H9 (cell line): Measurements from ENCODE around the gene ADM. TPM values are rescaled to one million over a fixed set of nuclear protein-coding genes. Genes with fewer than 3 reads are reported as not detected.
A peak's percentile ranks its signal among the peaks of the same experiment; 100 is the strongest.

ENCODE experiments used
- DNase-seq: peaks from one replicate; pipeline ENCODE4 v3.0.0-alpha.2; 2017
- H2AFZ ChIP-seq: one replicate; pipeline ENCODE4 v1.6.1; 2013; ENCODE audit warnings: mild to moderate bottlenecking, low read length, control low read depth, moderate library complexity
- H2AK5ac ChIP-seq: 2 replicates; pipeline ENCODE4 v1.6.1; 2013; ENCODE audit warnings: low read length, control low read depth, mixed read lengths; ENCODE audit not compliant: insufficient read length
- H2BK120ac ChIP-seq: one replicate; pipeline ENCODE4 v1.6.1; 2013; ENCODE audit warnings: low read depth, mild to moderate bottlenecking, low read length, control low read depth, inconsistent platforms; ENCODE audit not compliant: poor library complexity, severe bottlenecking
- H2BK12ac ChIP-seq: 2 replicates; pipeline ENCODE4 v1.6.1; 2013; ENCODE audit warnings: low read length, control low read depth, mixed read lengths, low read depth; ENCODE audit not compliant: insufficient read length
- H2BK15ac ChIP-seq: 2 replicates; pipeline ENCODE4 v1.6.1; 2013; ENCODE audit warnings: low read depth, low read length, control low read depth
- H2BK20ac ChIP-seq: one replicate; pipeline ENCODE4 v1.6.1; 2013; ENCODE audit warnings: low read depth, mild to moderate bottlenecking, low read length, control low read depth, inconsistent platforms; ENCODE audit not compliant: poor library complexity, severe bottlenecking
- H2BK5ac ChIP-seq: 2 replicates; pipeline ENCODE4 v1.6.1; 2013; ENCODE audit warnings: low read length, control low read depth, mixed read lengths; ENCODE audit not compliant: insufficient read length
- H3K14ac ChIP-seq: 2 replicates; pipeline ENCODE4 v1.6.1; 2013; ENCODE audit warnings: low read length, control low read depth; ENCODE audit not compliant: insufficient read depth
- H3K18ac ChIP-seq: 2 replicates; pipeline ENCODE4 v1.6.1; 2013; ENCODE audit warnings: low read depth, mild to moderate bottlenecking, mixed read lengths, low read length, control low read depth; ENCODE audit not compliant: insufficient read length
- H3K23ac ChIP-seq: 2 replicates; pipeline ENCODE4 v1.6.1; 2013; ENCODE audit warnings: low read length, control low read depth, mixed read lengths, low read depth; ENCODE audit not compliant: insufficient read length
- H3K23me2 ChIP-seq: 2 replicates; pipeline ENCODE4 v1.6.1; 2013; ENCODE audit warnings: low read depth, mild to moderate bottlenecking, mixed read lengths, low read length, control low read depth; ENCODE audit not compliant: insufficient read length, poor library complexity, severe bottlenecking
- H3K27ac ChIP-seq: 2 replicates; pipeline ENCODE4 v1.5.1; 2013; ENCODE audit warnings: low read length, control low read depth, mixed read lengths, low read depth; ENCODE audit not compliant: insufficient read length
- H3K27me3 ChIP-seq: 2 replicates; pipeline ENCODE4 v1.6.1; 2013; ENCODE audit warnings: low read length, control low read depth, inconsistent platforms; ENCODE audit not compliant: insufficient read depth
- H3K4ac ChIP-seq: 2 replicates; pipeline ENCODE4 v1.6.1; 2013; ENCODE audit warnings: low read depth, mild to moderate bottlenecking, control low read depth, inconsistent platforms, low read length, moderate library complexity
- H3K4me1 ChIP-seq: 2 replicates; pipeline ENCODE4 v1.6.1; 2013; ENCODE audit warnings: low read length, control low read depth, inconsistent platforms; ENCODE audit not compliant: insufficient read depth
- H3K4me2 ChIP-seq: 2 replicates; pipeline ENCODE4 v1.6.1; 2013; ENCODE audit warnings: low read length, control low read depth, mixed read lengths; ENCODE audit not compliant: insufficient read length, insufficient read depth
- H3K56ac ChIP-seq: 2 replicates; pipeline ENCODE4 v1.6.1; 2013; ENCODE audit warnings: low read depth, mild to moderate bottlenecking, mixed read lengths, low read length, control low read depth; ENCODE audit not compliant: insufficient read length
- H3K79me1 ChIP-seq: 2 replicates; pipeline ENCODE4 v1.6.1; 2013; ENCODE audit warnings: low read depth, mild to moderate bottlenecking, moderate library complexity, low read length, control low read depth, inconsistent platforms; ENCODE audit not compliant: insufficient read depth, poor library complexity, severe bottlenecking
- H3K79me2 ChIP-seq: 2 replicates; pipeline ENCODE4 v1.6.1; 2013; ENCODE audit warnings: low read length, control low read depth, inconsistent platforms; ENCODE audit not compliant: insufficient read depth
- H3K9ac ChIP-seq: 2 replicates; pipeline ENCODE4 v1.6.1; 2013; ENCODE audit warnings: low read length, control low read depth, mixed read lengths; ENCODE audit not compliant: insufficient read length; ENCODE audit errors: extremely low read depth
- H3K9me3 ChIP-seq: one replicate; pipeline ENCODE4 v1.6.1; 2013; ENCODE audit warnings: low read depth, low read length, inconsistent platforms; ENCODE audit not compliant: control insufficient read depth
- H3T11ph ChIP-seq: one replicate; pipeline ENCODE4 v1.6.1; 2013; ENCODE audit warnings: mild to moderate bottlenecking, low read length, control low read depth, inconsistent platforms
- H4K20me1 ChIP-seq: one replicate; pipeline ENCODE4 v1.6.1; 2013; ENCODE audit not compliant: control insufficient read depth, insufficient read length, insufficient read depth
- H4K5ac ChIP-seq: 2 replicates; pipeline ENCODE4 v1.6.1; 2013; ENCODE audit warnings: low read depth, mild to moderate bottlenecking, mixed read lengths, low read length, control low read depth; ENCODE audit not compliant: insufficient read length
- H4K8ac ChIP-seq: replicated peaks from 2 replicates; pipeline ENCODE4 v1.6.1; 2013; ENCODE audit warnings: low read length, control low read depth, mixed read lengths, low read depth; ENCODE audit not compliant: insufficient read length
- H4K91ac ChIP-seq: 2 replicates; pipeline ENCODE4 v1.6.1; 2013; ENCODE audit warnings: low read depth, mild to moderate bottlenecking, moderate library complexity, mixed read lengths, low read length, control low read depth; ENCODE audit not compliant: insufficient read length
- H3K27ac Mint-ChIP-seq, 3 experiments: 2 replicates in 2 of 3; 3 replicates in 1 of 3; pipeline ENCODE4 v1.8.0; 2020 to 2021; ENCODE audit warnings: mixed read lengths in 3 of 3, mild to moderate bottlenecking in 1 of 3, moderate library complexity in 1 of 3
- H3K27me3 Mint-ChIP-seq: 2 replicates; pipeline ENCODE4 v1.8.0; 2021; ENCODE audit warnings: low read depth, mild to moderate bottlenecking, moderate library complexity, mixed read lengths
- H3K36me3 Mint-ChIP-seq, 3 experiments: 2 replicates in 2 of 3; 3 replicates in 1 of 3; pipeline ENCODE4 v1.8.0; 2020 to 2021; ENCODE audit warnings: low read depth in 3 of 3, mixed read lengths in 3 of 3; ENCODE audit not compliant: insufficient read depth in 1 of 3
- H3K4me1 Mint-ChIP-seq, 2 experiments: 2 replicates each; pipeline ENCODE4 v1.8.0; 2020; ENCODE audit warnings: mixed read lengths in 2 of 2
- H3K4me3 Mint-ChIP-seq, 2 experiments: 2 replicates in 1 of 2; 3 replicates in 1 of 2; pipeline ENCODE4 v1.8.0; 2020 to 2021; ENCODE audit warnings: mild to moderate bottlenecking in 2 of 2, mixed read lengths in 2 of 2, moderate library complexity in 1 of 2
- H3K9me3 Mint-ChIP-seq, 2 experiments: 2 replicates in 1 of 2; 3 replicates in 1 of 2; pipeline ENCODE4 v1.8.0; 2020; ENCODE audit warnings: mild to moderate bottlenecking in 2 of 2, mixed read lengths in 2 of 2, moderate library complexity in 1 of 2
- CTCF ChIP-seq: fragments of 200-600 bp; sonication (generic); conservative IDR thresholded peaks from 3 replicates; pipeline ENCODE4 v1.8.0; 2021; ENCODE audit warnings: antibody characterized with exemption, mild to moderate bottlenecking
- WGBS: extraction: QIAGEN DNeasy Blood & Tissue Kit; methylation state at CpG from one replicate; pipeline ENCODE4 v1.1.7; 2013; ENCODE audit warnings: missing lambda C conversion rate, low lambda C conversion rate, mixed read lengths; ENCODE audit not compliant: insufficient read length; ENCODE audit errors: extremely low coverage; 5-methylcytosine and 5-hydroxymethylcytosine counted together
- total RNA-seq: library from RNA; stranded (reverse); gene quantifications from 2 replicates; pipeline ENCODE4 v1.2.1, GENCODE V29; 2021

Gene ADM
- total RNA-seq, 1 experiment from 2014 or later, result 99.1 TPM

DNA sequence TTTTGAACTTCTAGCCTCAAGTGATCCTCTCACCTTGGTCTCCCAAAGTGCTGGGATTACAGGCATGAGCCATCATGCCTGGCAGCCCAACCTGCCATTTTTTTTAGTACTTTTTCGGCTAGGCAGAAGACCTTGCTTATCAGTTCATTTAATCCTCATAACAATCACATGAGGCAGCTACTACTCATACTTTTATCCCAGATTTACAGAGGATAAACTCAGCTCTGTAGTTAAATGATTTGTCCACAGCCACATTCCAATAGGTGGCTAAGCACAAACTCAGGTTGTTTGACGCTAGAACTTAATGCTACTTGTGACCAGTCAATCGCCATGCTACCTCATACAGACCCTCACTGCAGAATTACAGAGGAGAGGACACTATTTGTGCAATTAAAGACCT lies 38.9 kb upstream of the ADM start:
- no peak overlapping the region for H2BK15ac ChIP-seq
- no peak overlapping the region for H4K5ac ChIP-seq
- H4K20me1 ChIP-seq, result no peaks in the 10 kb centered on the region
- WGBS, result no CpG with 5 or more reads among the region's 3 CpGs
- no peak overlapping the region for H3T11ph ChIP-seq
- H2AFZ ChIP-seq, result no peak overlapping the region
- H3K27me3 ChIP-seq, result no peaks in the 10 kb centered on the region
- H2AK5ac ChIP-seq, result no peak overlapping the region
- H3K18ac ChIP-seq, result no peak overlapping the region
- H3K79me2 ChIP-seq, result 0 out of 2 replicates have a peak, but pooled peaks cover 2% of the 10 kb centered on the region
- H3K79me1 ChIP-seq, result no peaks in the 10 kb centered on the region
- H3K23ac ChIP-seq, result no peak overlapping the region
- no peak overlapping the region for H3K4me2 ChIP-seq
- TF ChIP-seq CTCF, result no peak
- no peak for DNase-seq
- no peak overlapping the region for H2BK20ac ChIP-seq
- Mint-ChIP-seq H3K36me3 (peaks cover 0 to 5% (median 0%) of the 10 kb centered on the region in 3 experiments; a peak in 1 of 7 replicates), H3K9me3 (no peaks in the 10 kb centered on the region), H3K27me3 (no peaks in the 10 kb centered on the region), H3K4me1 (peaks cover 0 to 3% of the 10 kb centered on the region in 2 experiments; a peak in 2 of 4 replicates), H3K4me3 (no peak overlapping the region), H3K27ac (peak overlapping the region in 2 of 3 experiments; percentile 49; a peak in 3 of 7 replicates)
- no peaks in the 10 kb centered on the region for H3K4me1 ChIP-seq
- H2BK5ac ChIP-seq, result no peak overlapping the region
- no peak overlapping the region for H3K4ac ChIP-seq
- H3K9ac ChIP-seq, result no peak overlapping the region
- H3K9me3 ChIP-seq, result no peaks in the 10 kb centered on the region
- H4K91ac ChIP-seq, result no peak overlapping the region
- no peak overlapping the region for H4K8ac ChIP-seq
- no peaks in the 10 kb centered on the region for H3K23me2 ChIP-seq
- no peak overlapping the region for H3K14ac ChIP-seq
- H2BK120ac ChIP-seq, result no peak overlapping the region
- H3K27ac ChIP-seq, result no peak overlapping the region
- no peak overlapping the region for H2BK12ac ChIP-seq
- H3K56ac ChIP-seq, result no peak overlapping the region
